Pancreas (tissue), 10 donors: ENCODE results near the gene KCNMA1. TPM values are rescaled to one million over a fixed set of nuclear protein-coding genes. Genes with fewer than 3 reads are reported as not detected.

Source experiments
- ATAC-seq, 4 donors: fragments of 200-7000 bp; cut with Tn5 transposase; one replicate each; pipeline versions ENCODE4 v1.8.0 to v1.9.1; 2020; ENCODE audit warnings: mild to moderate bottlenecking in 4 of 4, moderate library complexity in 4 of 4
- DNase-seq, 6 donors: peaks; one replicate each; pipeline ENCODE4 v3.0.0-alpha.2; 2020
- FAIRE-seq: peaks from 2 replicates; lab custom pipeline; 2012; peaks lifted over from hg19 to GRCh38; lab: Jason Lieb, UNC
- H3K27ac ChIP-seq, 4 donors: fragments of 200-600 bp; sonication (generic); 1 replicate in 3 of 4; 2 replicates in 1 of 4; pipeline versions ENCODE4 v1.5.0 to v1.8.0; 2020
- H3K27me3 ChIP-seq, 4 donors: fragments of 200-600 bp; one replicate each; pipeline ENCODE4 v1.8.0; 2021
- H3K36me3 ChIP-seq, 3 donors: fragments of 200-600 bp; sonication (generic) in 1 of 3; one replicate each; pipeline versions ENCODE4 v1.5.0 to v1.8.0; 2020 to 2021
- H3K4me1 ChIP-seq, 3 donors: fragments of 200-600 bp; one replicate each; pipeline ENCODE4 v1.8.0; 2021
- H3K4me3 ChIP-seq, 4 donors: fragments of 200-600 bp; sonication (generic) in 2 of 4; one replicate each; pipeline versions ENCODE4 v1.5.0 to v1.8.0; 2020 to 2021
- H3K9me3 ChIP-seq, 4 donors: fragments of 200-600 bp; one replicate each; pipeline ENCODE4 v1.8.0; 2021
- CTCF ChIP-seq, 4 donors: fragments of 200-600 bp; sonication (generic) in 3 of 4; IDR thresholded peaks; one replicate each; pipeline versions ENCODE4 v1.5.0 to v1.8.0; 2021; ENCODE audit warnings: antibody characterized with exemption in 4 of 4
- WGBS, 2 donors: extraction: QIAGEN DNeasy Blood & Tissue Kit; methylation state at CpG; one replicate each; pipeline ENCODE4 v1.1.7; 2013; 5-methylcytosine and 5-hydroxymethylcytosine counted together
- intact Hi-C, 3 donors: fragments of 100-400 bp; cut with DNase I; formaldehyde crosslinking; loops; one replicate each; pipeline versions ENCODE4 v1.11.1 to v1.14.2; 2022
- polyA plus RNA-seq, 2 donors: library from polyadenylated mRNA; stranded (reverse); fragments of 200-250 nt; gene quantifications; one replicate each; pipeline ENCODE4 v1.2.3, GENCODE V29; 2013
- total RNA-seq, 6 donors: library from RNA; stranded (reverse); fragmentation: NEBNext Ultra II Directional in 4 of 6; extraction: Animal tissue kit (Norgen Biotek cat#: 25700) in 4 of 6; gene quantifications; one replicate each; pipeline versions ENCODE4 v1.2.1 to v1.2.4, GENCODE V29; 2021 to 2023
- donor health status: healthy with polysubstance abuse.
- donor health status: DM: no; HTN: no; CAD: no; lungs with moderate emphysema.
- donor health status: DM: no; HTN: no; CAD: no.
- donor health status: control.
- donor health status: control.
- donor health status: Bipolar disorder and iron deficiency.
- donor health status: DM: yes; HTN: yes; CAD: no.
- donor health status: DM: no; HTN: no; CAD: no.
- donor health status: DM: no; HTN: no; CAD: no.
- donor health status: DM: yes; HTN: yes; CAD: no.

Gene KCNMA1
- total and polyA plus RNA-seq, 8 donors = 3.5 to 19.4 (median 9.3) TPM

- intact Hi-C loops = no loop called here
- H3K9me3 ChIP-seq = no peaks in the 10 kb centered on the region
- WGBS, 2 donors = 77 to 84% methylated on average over 7 of the region's 7 CpGs
- ATAC-seq (no peak), FAIRE-seq (no peak), DNase-seq (no peak)
- H3K4me1 ChIP-seq = no peaks in the 10 kb centered on the region
- no peak for TF ChIP-seq CTCF (IDR thresholded peaks at IDR 0.05)
- no peak overlapping the region for H3K4me3 ChIP-seq
- no peaks in the 10 kb centered on the region for H3K36me3 ChIP-seq
- no peaks in the 10 kb centered on the region for H3K27me3 ChIP-seq
- H3K27ac ChIP-seq = no peak overlapping the region
Observed at GRCh38 chr10:77201135-77202106, 436.2 kb downstream of the KCNMA1 start.

DNA sequence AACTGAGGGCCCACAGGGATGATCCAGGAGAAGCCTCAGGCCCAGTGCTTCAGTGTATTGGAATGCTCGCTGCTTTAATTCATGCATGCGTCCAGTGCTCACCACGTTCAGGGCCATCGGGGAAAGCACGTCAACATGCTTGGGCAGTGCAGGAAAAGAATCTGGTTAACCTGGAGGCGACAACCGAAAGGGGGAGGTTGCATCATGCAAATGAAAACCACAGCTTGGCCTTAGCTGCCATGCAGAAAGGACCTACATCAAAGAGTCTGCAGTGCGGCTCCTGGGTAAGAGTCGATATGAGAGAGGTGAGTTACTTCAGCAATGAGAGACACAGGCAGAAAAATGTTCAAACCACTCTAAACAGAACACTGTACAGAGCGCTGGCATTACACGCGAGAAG, 440.1 kb downstream of the KCNMA1 start:
- Histone ChIP-seq H3K36me3 (no peaks in the 10 kb centered on the region), H3K27ac (no peak overlapping the region), H3K4me3 (no peak overlapping the region), H3K27me3 (no peaks in the 10 kb centered on the region), H3K4me1 (peaks cover 0 to under 1% (median 0%) of the 10 kb centered on the region in 3 donors), H3K9me3 (no peaks in the 10 kb centered on the region)
- intact Hi-C loops = no loop called here
- no peak for TF ChIP-seq CTCF (IDR thresholded peaks at IDR 0.05)
- FAIRE-seq = no peak
- WGBS, 2 donors = 94 to 95% methylated on average over 12 of the region's 12 CpGs
- DNase-seq = no peak
- no peak for ATAC-seq

DNA sequence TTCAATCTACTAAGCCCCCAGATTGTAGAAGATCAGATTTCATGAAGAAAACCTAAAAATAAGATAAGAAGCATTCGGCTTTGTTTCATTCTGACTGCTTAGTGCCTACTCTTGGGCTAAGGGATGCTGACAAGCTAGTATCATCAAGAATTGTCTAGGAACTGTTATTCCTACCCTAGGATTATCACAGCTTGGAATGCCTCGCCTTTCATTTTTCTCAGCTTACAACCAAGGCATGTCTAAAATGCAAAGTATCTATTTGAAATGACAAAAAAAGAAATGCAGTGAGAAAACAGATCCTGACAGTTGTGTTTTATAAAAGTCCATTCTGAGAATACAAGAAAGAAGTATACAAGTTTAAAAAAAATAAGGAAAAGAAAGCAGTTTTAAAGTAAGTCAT, 441.0 kb downstream of the KCNMA1 start:
- ATAC-seq (no peak), FAIRE-seq (no peak), DNase-seq (no peak)
- TF ChIP-seq CTCF (IDR thresholded peaks at IDR 0.05) = no peak
- no peak overlapping the region for H3K4me3 ChIP-seq
- no peaks in the 10 kb centered on the region for H3K9me3 ChIP-seq
- 86 to 93% methylated on average over 2 of the region's 2 CpGs for whole genome bisulfite sequencing, 2 donors
- H3K27me3 ChIP-seq = no peaks in the 10 kb centered on the region
- peaks cover 0 to 10% (median 8%) of the 10 kb centered on the region in 3 donors for H3K4me1 ChIP-seq
- no peaks in the 10 kb centered on the region for H3K36me3 ChIP-seq
- H3K27ac ChIP-seq = no peak overlapping the region
- intact Hi-C loops = no loop called here

DNA sequence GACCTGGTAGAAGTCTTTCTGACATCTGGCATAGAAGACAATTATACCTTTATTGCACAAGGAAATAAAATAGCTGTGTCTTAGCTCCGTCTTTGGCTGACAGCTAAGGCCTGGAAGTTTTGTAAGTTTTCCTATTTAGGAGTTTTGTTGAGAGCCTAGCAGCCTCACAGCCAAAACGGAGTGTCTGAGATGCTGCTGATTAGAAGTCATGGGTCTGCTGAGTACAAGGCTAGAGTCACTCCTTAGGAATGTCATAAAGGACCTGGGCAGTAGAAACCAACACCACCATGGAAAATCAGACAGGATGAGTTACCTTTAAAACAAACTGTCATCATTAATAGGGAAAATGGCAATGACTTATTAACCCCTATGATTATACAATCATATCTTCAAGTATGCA, 442.5 kb downstream of the KCNMA1 start:
- DNase-seq (no peak), FAIRE-seq (peak; percentile 91), ATAC-seq (peak in 1 of 4 donors; percentile 31)
- TF ChIP-seq CTCF (IDR thresholded peaks at IDR 0.05) = no peak
- H3K36me3 ChIP-seq = no peaks in the 10 kb centered on the region
- intact Hi-C loops = no loop called here
- H3K9me3 ChIP-seq = no peaks in the 10 kb centered on the region
- no peaks in the 10 kb centered on the region for H3K27me3 ChIP-seq
- H3K4me1 ChIP-seq = peaks cover 0 to 18% (median 15%) of the 10 kb centered on the region in 3 donors
- 59 to 77% methylated on average over 2 of the region's 2 CpGs for WGBS, 2 donors
- no peak overlapping the region for H3K4me3 ChIP-seq
- H3K27ac ChIP-seq = no peak overlapping the region

DNA sequence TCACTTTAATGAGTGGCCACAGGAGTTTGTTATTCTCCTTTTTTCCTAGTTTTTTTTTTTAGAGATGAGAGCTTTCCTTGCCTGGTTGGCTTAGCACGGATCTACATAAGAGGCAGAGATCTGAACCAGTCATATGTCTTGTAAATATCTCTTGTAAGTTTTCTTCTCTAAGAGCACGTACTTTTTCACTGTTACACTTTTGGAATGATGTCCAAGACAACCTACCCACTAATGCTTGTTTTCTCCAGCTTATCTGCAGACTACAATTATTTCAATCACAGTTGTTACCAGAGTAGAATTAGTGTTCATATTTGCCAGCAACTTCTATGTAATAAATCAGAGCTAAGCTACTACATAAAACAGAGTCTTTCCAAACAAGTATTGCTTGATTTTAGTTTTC, 444.6 kb downstream of the KCNMA1 start:
- FAIRE-seq (no peak), DNase-seq (no peak), ATAC-seq (no peak)
- Histone ChIP-seq H3K36me3 (no peaks in the 10 kb centered on the region), H3K27me3 (no peaks in the 10 kb centered on the region), H3K4me1 (peaks cover 0 to 18% (median 15%) of the 10 kb centered on the region in 3 donors), H3K4me3 (no peak overlapping the region), H3K27ac (no peak overlapping the region), H3K9me3 (no peaks in the 10 kb centered on the region)
- intact Hi-C loops = no loop called here
- TF ChIP-seq CTCF (IDR thresholded peaks at IDR 0.05) = no peak
- WGBS, 2 donors = 67 to 71% methylated on average over 2 of the region's 2 CpGs
